ENCODE data around the gene KDM2B. TPM values are rescaled to one million over a fixed set of nuclear protein-coding genes. Genes with fewer than 3 reads are reported as not detected.

The KDM2B gene
- total and polyA plus RNA-seq, 7 donors: 4.8 to 31.7 (median 16.8) TPM

DNA sequence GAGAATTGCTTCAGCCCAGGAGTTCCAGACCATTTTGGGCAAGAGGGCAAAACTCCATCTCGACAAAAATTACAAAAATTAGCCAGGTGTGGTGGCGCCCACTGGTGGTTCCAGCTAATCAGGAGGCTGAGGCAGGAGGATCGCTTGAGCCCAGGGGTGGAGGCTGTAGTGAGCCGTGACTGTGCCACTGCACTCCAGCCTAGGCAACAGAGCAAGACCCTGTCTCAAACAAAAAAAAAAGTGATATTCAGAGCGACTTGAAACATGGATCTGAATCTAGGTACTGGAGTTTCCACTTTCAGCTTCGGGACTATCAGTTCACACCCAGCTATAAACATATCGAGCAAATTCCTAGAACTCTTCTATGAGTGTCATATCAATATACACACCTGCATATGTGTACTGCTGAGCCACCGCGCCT, 197.2 kb downstream of the KDM2B start:
- 49 to 84% methylated on average over 9 of the region's 9 CpGs for WGBS, 2 donors
- no peaks in the 10 kb centered on the region for H3K27me3 ChIP-seq
- DNase-seq: no peak
- no peak overlapping the region for H3K4me3 ChIP-seq
- intact Hi-C loops (cut with DNase I): no loop called here
- H3K27ac ChIP-seq: no peak overlapping the region
- no peaks in the 10 kb centered on the region for H3K36me3 ChIP-seq
- no peaks in the 10 kb centered on the region for H3K9me3 ChIP-seq
- TF ChIP-seq POLR2AphosphoS5 (IDR thresholded peaks at IDR 0.05) (no peak), EP300 (IDR thresholded peaks at IDR 0.05) (no peak), POLR2A (IDR thresholded peaks at IDR 0.05) (no peak)
- TF ChIP-seq, protein P1, sequence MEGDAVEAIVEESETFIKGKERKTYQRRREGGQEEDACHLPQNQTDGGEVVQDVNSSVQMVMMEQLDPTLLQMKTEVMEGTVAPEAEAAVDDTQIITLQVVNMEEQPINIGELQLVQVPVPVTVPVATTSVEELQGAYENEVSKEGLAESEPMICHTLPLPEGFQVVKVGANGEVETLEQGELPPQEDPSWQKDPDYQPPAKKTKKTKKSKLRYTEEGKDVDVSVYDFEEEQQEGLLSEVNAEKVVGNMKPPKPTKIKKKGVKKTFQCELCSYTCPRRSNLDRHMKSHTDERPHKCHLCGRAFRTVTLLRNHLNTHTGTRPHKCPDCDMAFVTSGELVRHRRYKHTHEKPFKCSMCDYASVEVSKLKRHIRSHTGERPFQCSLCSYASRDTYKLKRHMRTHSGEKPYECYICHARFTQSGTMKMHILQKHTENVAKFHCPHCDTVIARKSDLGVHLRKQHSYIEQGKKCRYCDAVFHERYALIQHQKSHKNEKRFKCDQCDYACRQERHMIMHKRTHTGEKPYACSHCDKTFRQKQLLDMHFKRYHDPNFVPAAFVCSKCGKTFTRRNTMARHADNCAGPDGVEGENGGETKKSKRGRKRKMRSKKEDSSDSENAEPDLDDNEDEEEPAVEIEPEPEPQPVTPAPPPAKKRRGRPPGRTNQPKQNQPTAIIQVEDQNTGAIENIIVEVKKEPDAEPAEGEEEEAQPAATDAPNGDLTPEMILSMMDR (IDR thresholded peaks at IDR 0.05): no peak
- no peaks in the 10 kb centered on the region for H3K4me1 ChIP-seq

DNA sequence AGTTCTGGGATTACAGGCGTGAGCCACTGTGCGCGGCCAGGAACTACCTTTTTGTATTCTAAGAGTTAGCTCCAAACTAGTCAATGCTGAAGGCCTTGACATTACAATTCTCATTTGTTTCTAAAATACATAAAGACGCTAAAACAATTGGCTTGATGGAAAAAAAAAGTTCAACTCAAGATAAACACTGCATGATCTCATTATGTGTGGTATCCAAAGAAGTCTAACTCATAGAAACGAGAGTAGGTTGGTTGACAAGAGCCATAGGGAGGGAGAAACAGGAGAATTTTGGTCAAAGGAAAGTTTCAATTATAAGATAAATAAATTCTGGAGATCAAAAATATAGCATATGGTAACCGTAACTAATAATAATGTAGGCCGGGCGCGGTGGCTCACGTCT, 200.9 kb downstream of the KDM2B start:
- 90 to 91% methylated on average over 10 of the region's 10 CpGs for WGBS, 2 donors
- DNase-seq: no peak
- no peaks in the 10 kb centered on the region for H3K9me3 ChIP-seq

More for the DNA sequence above, 200.9 kb downstream of the KDM2B start:
- no peak for TF ChIP-seq POLR2A (IDR thresholded peaks at IDR 0.05)
- TF ChIP-seq, protein P1 (IDR thresholded peaks at IDR 0.05): no peak
- TF ChIP-seq EP300 (IDR thresholded peaks at IDR 0.05): no peak
- TF ChIP-seq POLR2AphosphoS5 (IDR thresholded peaks at IDR 0.05): no peak
- no peaks in the 10 kb centered on the region for H3K4me1 ChIP-seq
- no peaks in the 10 kb centered on the region for H3K27me3 ChIP-seq
- no peaks in the 10 kb centered on the region for H3K36me3 ChIP-seq
- intact Hi-C loops (cut with DNase I): no loop called here
- H3K4me3 ChIP-seq: no peak overlapping the region
- no peak overlapping the region for H3K27ac ChIP-seq

Small RNA genes within 50 kb of the gene (small RNA-seq; reads per million reads assigned to genes)
- 0 reads per million in 3 donors for gene RNU6-1004P

Other genes starting within 250 kb of the KDM2B start
- gene ANAPC5, start 228.6 kb downstream of the KDM2B start, total RNA-seq: 10 to 100 TPM; 76.0 to 93.6 (median 85.9) TPM
- gene ANAPC5, start 228.6 kb downstream of the KDM2B start, polyA plus RNA-seq: 10 to 100 TPM; 51.6 to 71.4 (median 70.3) TPM
- 10 to 100 TPM; 34.1 to 52.4 (median 37.4) TPM for gene RNF34, start 180.9 kb downstream of the KDM2B start, total RNA-seq
- gene RNF34, start 180.9 kb downstream of the KDM2B start, polyA plus RNA-seq: 10 to 100 TPM; 19.8 to 34.3 (median 31.7) TPM
- gene ORAI1, start 45.5 kb upstream of the KDM2B start, total RNA-seq: 10 to 100 TPM in 2 of 4 donors, 1 to 10 TPM in 2; 5.4 to 12.2 (median 9.0) TPM
- 10 to 100 TPM in 1 of 3 donors, 1 to 10 TPM in 2; 5.3 to 24.9 (median 9.6) TPM for gene ORAI1, start 45.5 kb upstream of the KDM2B start, polyA plus RNA-seq
- not detected for gene MORN3, start 88.6 kb upstream of the KDM2B start, total RNA-seq
- gene MORN3, start 88.6 kb upstream of the KDM2B start, polyA plus RNA-seq: 1 to 10 TPM in 1 of 3 donors, under 1 TPM in 1, not detected in 1; 0.90 to 1.2 TPM
- gene TMEM120B, start 131.7 kb upstream of the KDM2B start, total RNA-seq: 1 to 10 TPM; 2.9 to 8.9 (median 4.2) TPM
- 1 to 10 TPM; 1.2 to 5.3 (median 1.8) TPM for gene TMEM120B, start 131.7 kb upstream of the KDM2B start, polyA plus RNA-seq
- gene RHOF, start 212.7 kb upstream of the KDM2B start, total RNA-seq: 10 to 100 TPM in 1 of 4 donors, 1 to 10 TPM in 3; 7.6 to 15.0 (median 8.1) TPM
- gene RHOF, start 212.7 kb upstream of the KDM2B start, polyA plus RNA-seq: 100 to 1,000 TPM in 1 of 3 donors, 10 to 100 TPM in 2; 35.4 to 132 (median 48.9) TPM
- 10 to 100 TPM in 2 of 4 donors, 1 to 10 TPM in 2; 7.6 to 16.9 (median 11.4) TPM for gene SETD1B, start 223.0 kb upstream of the KDM2B start, total RNA-seq
- gene SETD1B, start 223.0 kb upstream of the KDM2B start, polyA plus RNA-seq: 10 to 100 TPM in 1 of 3 donors, 1 to 10 TPM in 2; 2.4 to 16.0 (median 3.0) TPM